Endothelial cell of umbilical vein (primary cell): ENCODE results near the gene GBX2. TPM values are rescaled to one million over a fixed set of nuclear protein-coding genes. Genes with fewer than 3 reads are reported as not detected.

Source experiments
- BruUV-seq: library from RNA; stranded (reverse); fragments of 400-500 nt; replicated peaks from 2 replicates; lab custom pipeline; 2021; lab: Mats Ljungman, UMichigan
- CTCF ChIA-PET: fragments of 300-600, 350-600 bp; sonication (Branson Sonifier 250); formaldehyde crosslinking; loops from one replicate; lab custom pipeline; 2021; ENCODE audit warnings: antibody characterized with exemption, inconsistent platforms; lab: Charles Lee
- POLR2A ChIA-PET: fragments of 300-600, 350-600 bp; sonication (Branson Sonifier 250); formaldehyde crosslinking; loops from one replicate; lab custom pipeline; 2021; ENCODE audit warnings: antibody characterized with exemption, inconsistent platforms; lab: Charles Lee
- DNase-seq: peaks from one replicate; pipeline ENCODE4 v3.0.0-alpha.2; 2011; ENCODE audit warnings: low read depth, low spot score
- FAIRE-seq: peaks from 2 replicates; lab custom pipeline; 2011; peaks lifted over from hg19 to GRCh38; lab: Jason Lieb, UNC
- H2AFZ ChIP-seq: 2 replicates; pipeline ENCODE4 v1.6.0; 2012; ENCODE audit warnings: low read depth, low read length, control low read depth, inconsistent platforms
- H3K27ac ChIP-seq: 2 replicates; pipeline ENCODE4 v1.5.1; 2011; ENCODE audit warnings: low read depth, mild to moderate bottlenecking, control low read depth, low read length, moderate library complexity; ENCODE audit not compliant: insufficient read depth
- H3K27me3 ChIP-seq, 2 experiments: 2 replicates each; pipeline versions ENCODE4 v1.6.0 to v1.6.1; 2011; ENCODE audit warnings: low read length in 2 of 2, mixed read lengths in 1 of 2; ENCODE audit not compliant: control insufficient read depth in 2 of 2, insufficient read depth in 2 of 2
- H3K36me3 ChIP-seq, 2 experiments: 2 replicates in 1 of 2; 3 replicates in 1 of 2; pipeline ENCODE4 v1.5.1; 2011; ENCODE audit warnings: low read length in 2 of 2, mild to moderate bottlenecking in 1 of 2, moderate library complexity in 1 of 2; ENCODE audit not compliant: control insufficient read depth in 2 of 2, insufficient read depth in 2 of 2; ENCODE audit errors: extremely low read depth in 1 of 2
- H3K4me1 ChIP-seq: 3 replicates; pipeline ENCODE4 v1.5.1; 2011; ENCODE audit warnings: mild to moderate bottlenecking, low read length; ENCODE audit not compliant: control insufficient read depth, insufficient read depth; ENCODE audit errors: extremely low read depth
- H3K4me2 ChIP-seq: 2 replicates; pipeline ENCODE4 v1.6.1; 2011; ENCODE audit warnings: low read length, control low read depth, mixed read lengths; ENCODE audit not compliant: insufficient read depth
- H3K4me3 ChIP-seq, 3 experiments: fragments of 200-600 bp in 1 of 3; sonication (generic), shearing (Covaris generic) in 1 of 3; replicated peaks in 1 of 3; 2 replicates each; pipeline ENCODE4 v1.5.1; 2011 to 2016; ENCODE audit warnings: control low read depth in 3 of 3, low read length in 3 of 3, mild to moderate bottlenecking in 2 of 3, inconsistent platforms in 1 of 3, low read depth in 1 of 3, moderate library complexity in 1 of 3; ENCODE audit not compliant: insufficient read depth in 1 of 3
- H3K79me2 ChIP-seq: 2 replicates; pipeline ENCODE4 v1.6.0; 2012; ENCODE audit warnings: low read length, inconsistent platforms; ENCODE audit not compliant: control insufficient read depth, insufficient read depth
- H3K9ac ChIP-seq: replicated peaks from 2 replicates; pipeline ENCODE3; 2011; ENCODE audit warnings: low read length, control low read depth; ENCODE audit not compliant: insufficient read depth; ENCODE audit errors: extremely low read depth
- H3K9me1 ChIP-seq: replicated peaks from 3 replicates; pipeline ENCODE4 v1.6.0; 2011; ENCODE audit warnings: mild to moderate bottlenecking, low read length; ENCODE audit not compliant: control insufficient read depth, insufficient read depth; ENCODE audit errors: extremely low read depth
- H3K9me3 ChIP-seq: replicated peaks from 2 replicates; pipeline ENCODE4 v1.5.1; 2012; ENCODE audit warnings: low read length, inconsistent platforms; ENCODE audit not compliant: control insufficient read depth, insufficient read depth
- H4K20me1 ChIP-seq: replicated peaks from 2 replicates; pipeline ENCODE3; 2011; ENCODE audit warnings: mild to moderate bottlenecking, low read length; ENCODE audit not compliant: control insufficient read depth, insufficient read depth; ENCODE audit errors: extremely low read depth
- EZH2 ChIP-seq: IDR thresholded peaks from 2 replicates; pipeline ENCODE4 v1.6.1; 2012; ENCODE audit warnings: borderline replicate concordance, low read depth, mild to moderate bottlenecking, moderate library complexity, low read length, inconsistent platforms; ENCODE audit not compliant: severe bottlenecking
- FOS ChIP-seq: IDR thresholded peaks from 2 replicates; pipeline ENCODE4 v1.6.1; 2011; ENCODE audit warnings: mild to moderate bottlenecking, low read length, moderate library complexity, borderline replicate concordance; ENCODE audit not compliant: insufficient read depth
- GATA2 ChIP-seq: IDR thresholded peaks from 2 replicates; pipeline ENCODE4 v1.7.0; 2011; ENCODE audit warnings: low read depth, mild to moderate bottlenecking, moderate library complexity, mixed read lengths, low read length; ENCODE audit not compliant: insufficient read length, insufficient read depth
- JUN ChIP-seq: IDR thresholded peaks from 2 replicates; pipeline ENCODE4 v1.6.1; 2011; ENCODE audit warnings: borderline replicate concordance, low read depth; ENCODE audit not compliant: insufficient read length, insufficient read depth
- MYC ChIP-seq: IDR thresholded peaks from one replicate; pipeline ENCODE4 v1.6.1; 2011; ENCODE audit warnings: mild to moderate bottlenecking, low read depth, low read length
- POLR2A ChIP-seq: IDR thresholded peaks from 2 replicates; pipeline ENCODE4 v1.6.1; 2012; ENCODE audit warnings: low read depth, mild to moderate bottlenecking, control low read depth, low read length
- POLR2AphosphoS5 ChIP-seq: IDR thresholded peaks from 2 replicates; pipeline ENCODE4 v1.6.1; 2012; ENCODE audit warnings: low read depth, mild to moderate bottlenecking, control low read depth, low read length, moderate library complexity; ENCODE audit not compliant: insufficient read depth
- dilution Hi-C: fragments of 300-500 bp; cut with MboI; formaldehyde crosslinking; loops from one replicate; pipeline ENCODE4 v1.15.0; 2019; ENCODE audit warnings: low sequenced_read_pairs; ENCODE audit not compliant: extremely low pct_ligation_motif_present
- intact Hi-C: fragments of 100-400 bp; cut with micrococcal nuclease; formaldehyde crosslinking; loops from one replicate; pipeline ENCODE4 v1.10.0; 2022
- polyA plus RNA-seq, 4 experiments: library from polyadenylated mRNA; depleted of rRNA in 3 of 4; stranded (reverse) in 3 of 4; unstranded in 1 of 4; fragments of >200 nt; gene quantifications; 2 replicates each; pipeline versions ENCODE4 v1.2.1 to v1.2.3, GENCODE V29; 2011 to 2012; ENCODE audit warnings: missing spikeins in 1 of 4
- total RNA-seq: library from RNA; stranded (reverse); gene quantifications from 2 replicates; pipeline ENCODE4 v1.2.3, GENCODE V29; 2021
- TF ChIP-seq, protein P1 (sequence below), 2 donors: IDR thresholded peaks; 1 replicate in 1 of 2; 2 replicates in 1 of 2; pipeline ENCODE4 v1.5.1; 2011; ENCODE audit warnings: low read length in 2 of 2, mild to moderate bottlenecking in 2 of 2, moderate library complexity in 2 of 2, control low read depth in 1 of 2, inconsistent platforms in 1 of 2, low read depth in 1 of 2; ENCODE audit not compliant: insufficient read depth in 1 of 2; ENCODE audit errors: extremely low read depth in 1 of 2
- TF ChIP-seq, protein P2 (sequence below): IDR thresholded peaks from 2 replicates; pipeline ENCODE4 v1.6.1; 2011; ENCODE audit not compliant: insufficient read depth, insufficient read length

Gene GBX2
- total and polyA plus RNA-seq, 2 donors (not counting 3 experiments of a cell fraction or from before 2014, with no cell fraction given), result 3.0 to 3.6 TPM

DNA sequence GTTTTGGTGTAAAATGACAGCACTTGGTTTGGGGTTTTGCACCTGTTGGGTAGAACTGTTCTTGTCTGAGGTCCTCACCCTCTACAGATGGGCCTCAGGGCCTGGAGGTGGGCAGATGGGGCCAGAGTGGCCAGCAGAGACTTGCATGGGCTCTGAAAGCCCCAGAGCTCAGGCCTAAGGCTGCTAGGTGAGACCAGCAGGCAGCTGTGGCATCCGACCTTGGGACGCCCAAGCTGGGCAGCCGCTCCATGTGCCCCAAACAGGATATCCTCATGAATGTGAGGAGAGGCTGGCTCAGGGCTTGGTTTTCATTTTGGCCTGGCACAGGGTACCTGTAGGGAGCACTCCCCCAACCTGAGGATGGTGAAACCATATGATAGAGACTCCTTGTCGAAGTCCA is 38.3 kb downstream of the GBX2 start:
- CTCF ChIA-PET, result no interaction called here
- intact Hi-C loops, result no loop called here

More for the DNA sequence above, 38.3 kb downstream of the GBX2 start:
- Histone ChIP-seq H3K9me3 (no peaks in the 10 kb centered on the region), H3K9me1 (no peaks in the 10 kb centered on the region), H3K79me2 (no peaks in the 10 kb centered on the region), H3K4me2 (no peak overlapping the region), H2AFZ (no peak overlapping the region), H3K4me3 (no peak overlapping the region), H4K20me1 (no peaks in the 10 kb centered on the region), H3K9ac (no peak overlapping the region), H3K27ac (no peak overlapping the region), H3K36me3 (no peaks in the 10 kb centered on the region), H3K4me1 (no peaks in the 10 kb centered on the region), H3K27me3 (no peaks in the 10 kb centered on the region)
- dilution Hi-C loops, result no loop called here
- FAIRE-seq (no peak), DNase-seq (no peak)
- BruUV-seq, result no TSS peak
- POLR2A ChIA-PET, result no interaction called here
- TF ChIP-seq EZH2 (no peak), POLR2AphosphoS5 (no peak), GATA2 (no peak), MYC (no peak), POLR2A (no peak), JUN (no peak), FOS (no peak)
- TF ChIP-seq, protein P1, sequence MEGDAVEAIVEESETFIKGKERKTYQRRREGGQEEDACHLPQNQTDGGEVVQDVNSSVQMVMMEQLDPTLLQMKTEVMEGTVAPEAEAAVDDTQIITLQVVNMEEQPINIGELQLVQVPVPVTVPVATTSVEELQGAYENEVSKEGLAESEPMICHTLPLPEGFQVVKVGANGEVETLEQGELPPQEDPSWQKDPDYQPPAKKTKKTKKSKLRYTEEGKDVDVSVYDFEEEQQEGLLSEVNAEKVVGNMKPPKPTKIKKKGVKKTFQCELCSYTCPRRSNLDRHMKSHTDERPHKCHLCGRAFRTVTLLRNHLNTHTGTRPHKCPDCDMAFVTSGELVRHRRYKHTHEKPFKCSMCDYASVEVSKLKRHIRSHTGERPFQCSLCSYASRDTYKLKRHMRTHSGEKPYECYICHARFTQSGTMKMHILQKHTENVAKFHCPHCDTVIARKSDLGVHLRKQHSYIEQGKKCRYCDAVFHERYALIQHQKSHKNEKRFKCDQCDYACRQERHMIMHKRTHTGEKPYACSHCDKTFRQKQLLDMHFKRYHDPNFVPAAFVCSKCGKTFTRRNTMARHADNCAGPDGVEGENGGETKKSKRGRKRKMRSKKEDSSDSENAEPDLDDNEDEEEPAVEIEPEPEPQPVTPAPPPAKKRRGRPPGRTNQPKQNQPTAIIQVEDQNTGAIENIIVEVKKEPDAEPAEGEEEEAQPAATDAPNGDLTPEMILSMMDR (IDR thresholded peaks at IDR 0.05; ENCODE audit: extremely low read depth in 1 of 2, insufficient read depth in 1 of 2, low read depth in 1 of 2, low read length in 2 of 2), result no peak
- TF ChIP-seq, protein P2, sequence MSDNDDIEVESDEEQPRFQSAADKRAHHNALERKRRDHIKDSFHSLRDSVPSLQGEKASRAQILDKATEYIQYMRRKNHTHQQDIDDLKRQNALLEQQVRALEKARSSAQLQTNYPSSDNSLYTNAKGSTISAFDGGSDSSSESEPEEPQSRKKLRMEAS, result no peak
